ENCODE measurements around the gene COG1.

DNA sequence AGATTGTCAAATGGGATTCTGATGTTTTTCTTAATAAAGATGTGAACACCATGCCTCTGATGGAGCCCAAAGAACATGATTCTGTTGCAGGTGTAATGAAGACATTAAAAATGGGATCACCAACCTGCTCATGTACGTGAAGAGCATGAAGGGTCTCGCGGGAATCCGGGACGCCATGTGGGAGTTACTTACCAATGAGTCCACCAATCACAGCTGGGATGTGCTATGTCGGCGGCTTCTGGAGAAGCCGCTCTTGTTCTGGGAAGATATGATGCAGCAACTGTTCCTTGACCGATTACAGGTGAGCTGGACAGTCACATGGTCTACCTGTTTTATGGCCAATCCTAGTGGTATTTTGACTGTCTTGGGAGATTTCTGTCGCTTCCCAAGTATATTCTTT, 7.6 kb downstream of the COG1 start:
- TF ChIP-seq, protein P1, sequence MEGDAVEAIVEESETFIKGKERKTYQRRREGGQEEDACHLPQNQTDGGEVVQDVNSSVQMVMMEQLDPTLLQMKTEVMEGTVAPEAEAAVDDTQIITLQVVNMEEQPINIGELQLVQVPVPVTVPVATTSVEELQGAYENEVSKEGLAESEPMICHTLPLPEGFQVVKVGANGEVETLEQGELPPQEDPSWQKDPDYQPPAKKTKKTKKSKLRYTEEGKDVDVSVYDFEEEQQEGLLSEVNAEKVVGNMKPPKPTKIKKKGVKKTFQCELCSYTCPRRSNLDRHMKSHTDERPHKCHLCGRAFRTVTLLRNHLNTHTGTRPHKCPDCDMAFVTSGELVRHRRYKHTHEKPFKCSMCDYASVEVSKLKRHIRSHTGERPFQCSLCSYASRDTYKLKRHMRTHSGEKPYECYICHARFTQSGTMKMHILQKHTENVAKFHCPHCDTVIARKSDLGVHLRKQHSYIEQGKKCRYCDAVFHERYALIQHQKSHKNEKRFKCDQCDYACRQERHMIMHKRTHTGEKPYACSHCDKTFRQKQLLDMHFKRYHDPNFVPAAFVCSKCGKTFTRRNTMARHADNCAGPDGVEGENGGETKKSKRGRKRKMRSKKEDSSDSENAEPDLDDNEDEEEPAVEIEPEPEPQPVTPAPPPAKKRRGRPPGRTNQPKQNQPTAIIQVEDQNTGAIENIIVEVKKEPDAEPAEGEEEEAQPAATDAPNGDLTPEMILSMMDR (IDR thresholded peaks at IDR 0.05) = no peak
- TF ChIP-seq POLR2A (IDR thresholded peaks at IDR 0.05) = no peak

Data from body of pancreas (tissue), 4 donors.